Stimulated activated CD8-positive, alpha-beta memory T cell treated with anti-CD3 and anti-CD28 coated beads, Interleukin-7, amount 100 ng/mL, for 1 hour (primary cell): ENCODE data around the gene ARF5.

Experiments
- DNase-seq, 2 donors: peaks; one replicate each; pipeline ENCODE4 v3.0.0-alpha.2; 2020; ENCODE audit warnings: low read depth in 2 of 2

The ARF5 gene

DNA sequence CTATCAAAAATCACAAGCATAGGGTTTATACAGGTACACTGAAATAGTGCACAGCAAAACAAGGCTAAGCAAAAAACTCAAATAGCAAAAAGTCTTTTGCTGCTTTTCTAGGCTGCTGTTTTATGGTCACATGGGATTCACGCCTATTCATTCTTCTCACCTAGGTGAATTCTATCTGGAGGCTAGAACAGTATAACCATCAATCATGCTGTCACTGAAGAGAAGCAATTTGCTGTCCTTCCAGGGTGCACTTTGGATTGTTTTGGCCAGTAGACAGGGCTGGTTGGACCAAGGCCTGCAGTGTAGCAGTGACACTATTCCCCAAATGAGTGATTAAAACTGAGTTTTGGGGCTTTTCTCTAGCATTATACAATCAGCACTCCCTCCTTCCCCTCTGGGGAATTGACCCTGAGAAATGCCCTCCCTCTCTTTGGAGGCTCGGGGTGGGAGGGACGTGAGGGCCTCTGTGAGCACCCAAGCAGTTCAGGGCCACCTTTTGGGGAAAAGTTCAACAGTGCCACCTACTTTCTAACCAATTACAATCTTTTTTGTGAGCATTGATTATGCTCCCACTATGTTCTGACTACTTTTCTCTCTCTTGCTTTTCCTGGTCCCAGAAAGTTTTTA lies 47.6 kb downstream of the ARF5 start:
- no peak for DNase-seq

DNA sequence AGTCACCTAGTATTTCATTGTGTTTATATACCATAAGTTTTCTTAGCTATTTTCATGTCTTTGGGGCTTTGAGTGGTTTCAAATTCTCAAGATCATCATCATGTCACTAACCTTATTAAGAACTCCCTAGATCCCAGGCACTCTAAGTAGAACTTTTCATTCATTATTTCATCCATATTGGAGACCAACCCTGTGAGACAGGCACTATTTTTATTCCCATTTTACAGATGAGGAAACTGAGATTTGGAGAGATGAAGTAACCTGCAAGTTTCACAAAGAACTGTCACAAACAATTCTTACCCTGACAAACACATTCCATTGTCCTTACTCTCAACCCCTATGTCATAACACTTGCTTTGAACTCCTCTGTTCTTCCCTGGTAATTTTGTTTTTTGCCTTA lies 50.0 kb downstream of the ARF5 start:
- no peak for DNase-seq
